ENCODE measurements around the gene TNFSF13. TPM values are rescaled to one million over a fixed set of nuclear protein-coding genes. Genes with fewer than 3 reads are reported as not detected.
A peak's percentile ranks its signal among the peaks of the same experiment; 100 is the strongest.
"Not testable (repeated sequence)": the region's sequence is repeated elsewhere in the genome, so short reads cannot be mapped to it uniquely, and the experiment has no call there.

Gene TNFSF13
- total RNA-seq, 2 donors from 2014 or later, result 11.0 to 16.9 TPM

GRCh38 chr17:7592422-7593021 lies 34.0 kb downstream of the TNFSF13 start:
- H3K27ac ChIP-seq, result no peak overlapping the region
- H3K4me1 ChIP-seq, result peaks cover 0 to 26% of the 10 kb centered on the region in 2 donors
- H3K27me3 ChIP-seq, result no peaks in the 10 kb centered on the region
- H3K36me3 ChIP-seq, result peaks cover 68% of the 10 kb centered on the region
- TF ChIP-seq, protein P1, sequence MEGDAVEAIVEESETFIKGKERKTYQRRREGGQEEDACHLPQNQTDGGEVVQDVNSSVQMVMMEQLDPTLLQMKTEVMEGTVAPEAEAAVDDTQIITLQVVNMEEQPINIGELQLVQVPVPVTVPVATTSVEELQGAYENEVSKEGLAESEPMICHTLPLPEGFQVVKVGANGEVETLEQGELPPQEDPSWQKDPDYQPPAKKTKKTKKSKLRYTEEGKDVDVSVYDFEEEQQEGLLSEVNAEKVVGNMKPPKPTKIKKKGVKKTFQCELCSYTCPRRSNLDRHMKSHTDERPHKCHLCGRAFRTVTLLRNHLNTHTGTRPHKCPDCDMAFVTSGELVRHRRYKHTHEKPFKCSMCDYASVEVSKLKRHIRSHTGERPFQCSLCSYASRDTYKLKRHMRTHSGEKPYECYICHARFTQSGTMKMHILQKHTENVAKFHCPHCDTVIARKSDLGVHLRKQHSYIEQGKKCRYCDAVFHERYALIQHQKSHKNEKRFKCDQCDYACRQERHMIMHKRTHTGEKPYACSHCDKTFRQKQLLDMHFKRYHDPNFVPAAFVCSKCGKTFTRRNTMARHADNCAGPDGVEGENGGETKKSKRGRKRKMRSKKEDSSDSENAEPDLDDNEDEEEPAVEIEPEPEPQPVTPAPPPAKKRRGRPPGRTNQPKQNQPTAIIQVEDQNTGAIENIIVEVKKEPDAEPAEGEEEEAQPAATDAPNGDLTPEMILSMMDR (IDR thresholded peaks at IDR 0.05), result no peak
- DNase-seq (ENCODE audit: low spot score), result no peak
- no peaks in the 10 kb centered on the region for H3K9me3 ChIP-seq
- no peak overlapping the region for H3K4me3 ChIP-seq

GRCh38 chr17:7593296-7593695 lies 34.7 kb downstream of the TNFSF13 start:
- DNase-seq (ENCODE audit: low spot score), result no peak
- Histone ChIP-seq H3K27me3 (no peaks in the 10 kb centered on the region), H3K9me3 (no peaks in the 10 kb centered on the region), H3K27ac (no peak overlapping the region), H3K4me3 (no peak overlapping the region), H3K4me1 (peaks cover 0 to 18% of the 10 kb centered on the region in 2 donors), H3K36me3 (peaks cover 73% of the 10 kb centered on the region)
- TF ChIP-seq, protein P1 (IDR thresholded peaks at IDR 0.05), result no peak

GRCh38 chr17:7597561-7597960 lies 39.0 kb downstream of the TNFSF13 start:
- H3K4me1 ChIP-seq; H3K9me3 ChIP-seq; DNase-seq (ENCODE audit: low spot score); H3K27me3 ChIP-seq; H3K4me3 ChIP-seq; H3K27ac ChIP-seq: not testable (repeated sequence)
- peaks cover 95% of the 10 kb centered on the region for H3K36me3 ChIP-seq

GRCh38 chr17:7606280-7606679 lies 47.7 kb downstream of the TNFSF13 start:
- TF ChIP-seq, protein P1 (IDR thresholded peaks at IDR 0.05), result no peak
- H3K9me3 ChIP-seq, result no peaks in the 10 kb centered on the region
- peaks cover 50% of the 10 kb centered on the region for H3K36me3 ChIP-seq
- H3K4me3 ChIP-seq, result no peak overlapping the region
- no peaks in the 10 kb centered on the region for H3K27me3 ChIP-seq
- H3K4me1 ChIP-seq, result peaks cover 0 to 28% of the 10 kb centered on the region in 2 donors
- H3K27ac ChIP-seq, result peak overlapping the region; percentile 73 to 94
- DNase-seq (ENCODE audit: low spot score), result no peak

- H3K27ac ChIP-seq, result no peak overlapping the region
- no peak for DNase-seq (ENCODE audit: low spot score)
Measured at GRCh38 chr17:7610641-7611040, 52.1 kb downstream of the TNFSF13 start.

More at GRCh38 chr17:7610641-7611040, 52.1 kb downstream of the TNFSF13 start:
- Histone ChIP-seq H3K36me3 (peaks cover 7% of the 10 kb centered on the region), H3K9me3 (no peaks in the 10 kb centered on the region), H3K27me3 (no peaks in the 10 kb centered on the region), H3K4me3 (no peak overlapping the region), H3K4me1 (peaks cover 0 to 58% of the 10 kb centered on the region in 2 donors)
- TF ChIP-seq, protein P1 (IDR thresholded peaks at IDR 0.05), result no peak

Other genes starting within 250 kb of the TNFSF13 start
- 10 to 100 TPM; 80.4 to 97.0 TPM for gene GPS2, start 243.4 kb upstream of the TNFSF13 start, total RNA-seq
- 10 to 100 TPM in 1 of 2 donors, 1 to 10 TPM in 1; 9.5 to 12.8 TPM for gene NEURL4, start 229.4 kb upstream of the TNFSF13 start, total RNA-seq
- gene ACAP1, start 222.2 kb upstream of the TNFSF13 start, total RNA-seq, result 1 to 10 TPM; 5.1 to 6.7 TPM
- 1 to 10 TPM; 4.2 to 6.9 TPM for gene KCTD11, start 206.6 kb upstream of the TNFSF13 start, total RNA-seq
- not detected for gene TMEM95, start 203.6 kb upstream of the TNFSF13 start, total RNA-seq
- gene TNK1, start 177.7 kb upstream of the TNFSF13 start, total RNA-seq, result 1 to 10 TPM; 4.1 to 4.8 TPM
- gene PLSCR3, start 164.2 kb upstream of the TNFSF13 start, total RNA-seq, result 10 to 100 TPM; 17.2 to 21.6 TPM
- 10 to 100 TPM; 43.4 to 64.8 TPM for gene TMEM256, start 154.7 kb upstream of the TNFSF13 start, total RNA-seq
- 10 to 100 TPM in 1 of 2 donors, 1 to 10 TPM in 1; 6.3 to 12.2 TPM for gene NLGN2, start 150.9 kb upstream of the TNFSF13 start, total RNA-seq
- gene SPEM1, start 138.4 kb upstream of the TNFSF13 start, total RNA-seq, result not detected
- gene SPEM2, start 133.1 kb upstream of the TNFSF13 start, total RNA-seq, result not detected
- not detected for gene SPEM3, start 129.9 kb upstream of the TNFSF13 start, total RNA-seq
- gene TMEM102, start 123.3 kb upstream of the TNFSF13 start, total RNA-seq, result 1 to 10 TPM; 3.7 to 5.6 TPM
- 10 to 100 TPM; 18.6 to 20.9 TPM for gene FGF11, start 119.2 kb upstream of the TNFSF13 start, total RNA-seq
- 10 to 100 TPM; 15.8 to 19.0 TPM for gene CHRNB1, start 113.7 kb upstream of the TNFSF13 start, total RNA-seq
- 10 to 100 TPM; 50.5 to 67.3 TPM for gene ZBTB4, start 79.1 kb upstream of the TNFSF13 start, total RNA-seq
- not detected for gene SLC35G6, start 77.3 kb upstream of the TNFSF13 start, total RNA-seq
- gene POLR2A, start 74.4 kb upstream of the TNFSF13 start, total RNA-seq, result 10 to 100 TPM; 28.4 to 41.2 TPM
- gene TNFSF12, start 9.7 kb upstream of the TNFSF13 start, total RNA-seq, result 10 to 100 TPM; 39.6 to 50.2 TPM
- gene SENP3, start 3.2 kb downstream of the TNFSF13 start, total RNA-seq, result 10 to 100 TPM; 45.9 to 56.1 TPM
- gene CD68, start 20.9 kb downstream of the TNFSF13 start, total RNA-seq, result 10 to 100 TPM; 16.2 to 54.2 TPM
- gene MPDU1, start 25.1 kb downstream of the TNFSF13 start, total RNA-seq, result 10 to 100 TPM; 55.4 to 81.1 TPM
- gene SOX15, start 31.3 kb downstream of the TNFSF13 start, total RNA-seq, result 10 to 100 TPM in 1 of 2 donors, 1 to 10 TPM in 1; 5.6 to 11.5 TPM
- gene FXR2, start 56.1 kb downstream of the TNFSF13 start, total RNA-seq, result 10 to 100 TPM; 70.3 to 83.6 TPM
- 10 to 100 TPM; 56.0 to 78.5 TPM for gene SAT2, start 69.1 kb downstream of the TNFSF13 start, total RNA-seq
- under 1 TPM in 1 of 2 donors, not detected in 1; 0.39 TPM for gene SHBG, start 71.4 kb downstream of the TNFSF13 start, total RNA-seq
- 1 to 10 TPM; 1.2 to 2.2 TPM for gene ATP1B2, start 92.2 kb downstream of the TNFSF13 start, total RNA-seq
- 10 to 100 TPM; 12.9 to 20.1 TPM for gene TP53, start 128.7 kb downstream of the TNFSF13 start, total RNA-seq
- gene WRAP53, start 129.7 kb downstream of the TNFSF13 start, total RNA-seq, result 1 to 10 TPM; 3.7 to 6.1 TPM
- 1 to 10 TPM; 2.1 to 5.9 TPM for gene EFNB3, start 146.5 kb downstream of the TNFSF13 start, total RNA-seq
- under 1 TPM in 1 of 2 donors, not detected in 1; 0.08 TPM for gene DNAH2, start 159.0 kb downstream of the TNFSF13 start, total RNA-seq

All from right atrium auricular region (tissue), 2 donors.